Neural cell (in vitro differentiated cells): ENCODE data around the gene RNF149. TPM values are rescaled to one million over a fixed set of nuclear protein-coding genes. Genes with fewer than 3 reads are reported as not detected.

Experiments used
- H2AFZ ChIP-seq: fragments of 200-600, 300-800 bp; sonication (generic), shearing (Covaris generic); 2 replicates; pipeline ENCODE4 v1.6.0; 2014; ENCODE audit warnings: low read depth, mild to moderate bottlenecking, antibody characterized with exemption, low read length, moderate library complexity
- H3F3A ChIP-seq: fragments of 200-600 bp; shearing (Covaris generic); 2 replicates; pipeline ENCODE4 v1.6.1; 2016; ENCODE audit warnings: mild to moderate bottlenecking, moderate library complexity, mixed read lengths, antibody characterized with exemption, low read length; ENCODE audit not compliant: insufficient read depth, poor library complexity, severe bottlenecking
- H3K27ac ChIP-seq: fragments of 200-600, 300-800 bp; sonication (generic), shearing (Covaris generic); 2 replicates; pipeline ENCODE4 v1.5.1; 2014; ENCODE audit warnings: mild to moderate bottlenecking, low read length, moderate library complexity
- H3K27me3 ChIP-seq: fragments of 300-800, 200-600 bp; sonication (generic), shearing (Covaris generic); 2 replicates; pipeline ENCODE4 v1.6.0; 2014; ENCODE audit warnings: mild to moderate bottlenecking, low read depth, low read length, moderate library complexity; ENCODE audit not compliant: insufficient read depth
- H3K36me3 ChIP-seq: fragments of 300-800, 200-600 bp; sonication (generic), shearing (Covaris generic); 2 replicates; pipeline ENCODE4 v1.5.1; 2014; ENCODE audit warnings: mild to moderate bottlenecking, antibody characterized with exemption, low read length, moderate library complexity; ENCODE audit not compliant: insufficient read depth
- H3K4me2 ChIP-seq: fragments of 300-800, 200-600 bp; sonication (generic), shearing (Covaris generic); 2 replicates; pipeline ENCODE4 v1.6.0; 2014; ENCODE audit warnings: mild to moderate bottlenecking, low read length
- H3K4me3 ChIP-seq: fragments of 300-800, 200-600 bp; sonication (generic), shearing (Covaris generic); 2 replicates; pipeline ENCODE4 v1.5.1; 2014; ENCODE audit warnings: mild to moderate bottlenecking, low read length, moderate library complexity
- H3K79me2 ChIP-seq: fragments of 200-600 bp; shearing (Covaris generic); replicated peaks from 2 replicates; pipeline ENCODE4 v1.6.0; 2014; ENCODE audit warnings: mild to moderate bottlenecking, low read length, moderate library complexity; ENCODE audit not compliant: insufficient read depth
- H3K9ac ChIP-seq: fragments of 300-800, 200-600 bp; sonication (generic), shearing (Covaris generic); 2 replicates; pipeline ENCODE4 v1.6.1; 2016; ENCODE audit warnings: mild to moderate bottlenecking, low read length, mixed read lengths
- H3K9me2 ChIP-seq: fragments of 200-600 bp; shearing (Covaris generic); 2 replicates; pipeline ENCODE4 v1.6.1; 2016; ENCODE audit warnings: mild to moderate bottlenecking, low read length, mixed read lengths; ENCODE audit not compliant: insufficient read depth
- H3K9me3 ChIP-seq: fragments of 200-600, 300-800 bp; sonication (generic), shearing (Covaris generic); 2 replicates; pipeline ENCODE4 v1.6.1; 2016; ENCODE audit warnings: mild to moderate bottlenecking, mixed run types, low read length, moderate library complexity, mixed read lengths
- H4K20me1 ChIP-seq: fragments of 200-600 bp; shearing (Covaris generic); 2 replicates; pipeline ENCODE4 v1.6.1; 2016; ENCODE audit warnings: mild to moderate bottlenecking, mixed run types; ENCODE audit not compliant: insufficient read depth
- EP300 ChIP-seq: fragments of 450-650 bp; conservative IDR thresholded peaks from 2 replicates; pipeline ENCODE4 v1.6.1; 2014; ENCODE audit warnings: antibody characterized with exemption, mild to moderate bottlenecking, moderate library complexity; ENCODE audit not compliant: poor library complexity, severe bottlenecking
- EZH2 ChIP-seq: fragments of 200-600, 300-800 bp; shearing (Covaris generic), sonication (generic); IDR thresholded peaks from 2 replicates; pipeline ENCODE4 v1.6.1; 2014; ENCODE audit warnings: antibody characterized with exemption, low read length, borderline replicate concordance, mild to moderate bottlenecking; ENCODE audit not compliant: insufficient read depth, poor library complexity, severe bottlenecking
- MXI1 ChIP-seq: fragments of 450-650 bp; conservative IDR thresholded peaks from 2 replicates; pipeline ENCODE4 v1.6.1; 2014; ENCODE audit warnings: antibody characterized with exemption, mild to moderate bottlenecking; ENCODE audit not compliant: poor library complexity, severe bottlenecking
- POLR2AphosphoS5 ChIP-seq: IDR thresholded peaks from 2 replicates; pipeline ENCODE4 v1.6.1; 2012
- RAD21 ChIP-seq: fragments of 450-650 bp; conservative IDR thresholded peaks from 2 replicates; pipeline ENCODE4 v1.6.1; 2014; ENCODE audit warnings: antibody characterized with exemption, mild to moderate bottlenecking, moderate library complexity
- SMC3 ChIP-seq: fragments of 450-650 bp; conservative IDR thresholded peaks from 2 replicates; pipeline ENCODE4 v1.6.1; 2014; ENCODE audit warnings: antibody characterized with exemption, mild to moderate bottlenecking, moderate library complexity; ENCODE audit not compliant: poor library complexity
- TAF1 ChIP-seq: IDR thresholded peaks from 2 replicates; pipeline ENCODE4 v1.6.1; 2012; ENCODE audit warnings: low read depth
- polyA plus RNA-seq: library from polyadenylated mRNA; depleted of rRNA; stranded (reverse); fragments of >200 nt; gene quantifications from 2 replicates; pipeline ENCODE4 v1.2.3, GENCODE V29; 2014
- TF ChIP-seq, protein P1 (sequence below): IDR thresholded peaks from 2 replicates; pipeline ENCODE4 v1.6.1; 2012; ENCODE audit warnings: borderline replicate concordance
- TF ChIP-seq, protein P2 (sequence below): fragments of 450-650 bp; IDR thresholded peaks from 2 replicates; pipeline ENCODE4 v1.5.1; 2014; ENCODE audit warnings: antibody characterized with exemption, mild to moderate bottlenecking, moderate library complexity; ENCODE audit not compliant: poor library complexity, severe bottlenecking

Gene RNF149
- polyA plus RNA-seq, 1 donor from 2014 or later, result 39.7 TPM

DNA sequence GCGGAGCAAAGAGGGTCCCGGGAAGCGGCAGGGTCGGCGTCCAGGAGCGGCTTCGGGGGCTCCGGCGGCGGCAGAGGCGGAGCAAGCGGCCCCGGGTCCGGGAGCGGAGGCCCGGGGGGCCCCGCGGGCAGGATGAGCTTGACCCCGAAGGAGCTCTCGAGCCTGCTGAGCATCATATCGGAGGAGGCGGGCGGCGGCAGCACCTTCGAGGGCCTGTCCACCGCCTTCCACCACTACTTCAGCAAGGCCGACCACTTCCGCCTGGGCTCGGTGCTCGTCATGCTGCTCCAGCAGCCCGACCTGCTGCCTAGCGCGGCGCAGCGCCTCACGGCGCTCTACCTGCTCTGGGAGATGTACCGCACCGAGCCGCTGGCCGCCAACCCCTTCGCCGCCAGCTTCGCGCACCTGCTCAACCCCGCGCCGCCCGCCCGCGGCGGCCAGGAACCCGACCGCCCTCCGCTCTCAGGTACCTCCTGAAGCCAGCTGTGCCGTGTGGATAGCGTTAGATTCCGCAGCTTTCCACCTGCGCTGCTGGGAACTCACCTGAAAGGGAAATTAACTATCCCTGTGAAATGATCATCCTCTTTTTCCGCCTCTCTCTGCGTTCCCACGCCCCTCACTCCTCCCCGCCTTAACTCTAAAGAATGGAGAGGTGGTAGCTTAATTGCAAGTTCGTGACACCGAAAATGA is 55.3 kb downstream of the RNF149 start:
- peaks cover 15% of the 10 kb centered on the region for H3K79me2 ChIP-seq

DNA sequence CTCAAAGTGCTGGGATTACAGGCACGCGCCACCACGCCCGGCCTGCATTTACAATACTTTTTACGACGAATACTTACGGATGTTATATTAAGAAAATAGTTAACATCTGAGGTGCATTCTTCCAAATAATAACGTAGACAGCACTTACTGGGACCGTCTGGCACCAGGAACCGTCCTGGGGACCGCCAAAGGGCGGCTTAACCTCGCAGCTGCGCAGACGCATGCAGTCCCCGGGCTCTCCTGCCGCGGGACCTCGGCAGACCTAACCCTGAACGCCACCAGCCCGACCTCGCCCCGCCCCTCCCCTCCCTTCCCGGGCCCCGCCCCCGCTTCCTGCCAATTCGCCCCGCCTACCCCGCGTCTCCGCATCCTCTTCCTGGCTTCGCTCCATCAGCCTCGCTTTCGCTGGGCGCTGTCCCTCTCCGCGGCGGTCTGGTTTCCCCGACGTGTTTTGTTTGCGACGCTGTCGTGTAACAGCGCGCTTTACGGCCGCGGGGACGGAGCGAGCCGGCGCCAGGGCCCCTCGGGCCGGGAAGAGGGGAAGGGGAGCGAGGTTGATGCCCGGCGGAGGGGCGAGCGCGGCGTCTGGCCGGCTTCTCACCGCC is 56.0 kb downstream of the RNF149 start, which contains the start of gene CNOT11:
TSS of gene CNOT11 (plus strand) at position 479 of the 605 bp plus-strand sequence. CDS start at position 558, 79 bp downstream.
- Histone ChIP-seq H3K27ac (peak within 1 kb of the TSS; percentile 73), H3K27me3 (no peaks in the 10 kb centered on the region), H3K9ac (peak within 1 kb of the TSS; percentile 84), H3K9me3 (no peaks in the 10 kb centered on the region), H3F3A (no peaks in the 10 kb centered on the region), H3K36me3 (no peaks in the 10 kb centered on the region), H3K4me3 (peak within 1 kb of the TSS; percentile 78), H3K4me2 (peak within 1 kb of the TSS; percentile 56), H4K20me1 (peaks cover 2% of the 10 kb centered on the region), H2AFZ (peak within 1 kb of the TSS; percentile 87), H3K79me2 (peaks cover 15% of the 10 kb centered on the region), H3K9me2 (no peaks in the 10 kb centered on the region)
- TF ChIP-seq EP300, result peak; percentile 28
- TF ChIP-seq, protein P1, sequence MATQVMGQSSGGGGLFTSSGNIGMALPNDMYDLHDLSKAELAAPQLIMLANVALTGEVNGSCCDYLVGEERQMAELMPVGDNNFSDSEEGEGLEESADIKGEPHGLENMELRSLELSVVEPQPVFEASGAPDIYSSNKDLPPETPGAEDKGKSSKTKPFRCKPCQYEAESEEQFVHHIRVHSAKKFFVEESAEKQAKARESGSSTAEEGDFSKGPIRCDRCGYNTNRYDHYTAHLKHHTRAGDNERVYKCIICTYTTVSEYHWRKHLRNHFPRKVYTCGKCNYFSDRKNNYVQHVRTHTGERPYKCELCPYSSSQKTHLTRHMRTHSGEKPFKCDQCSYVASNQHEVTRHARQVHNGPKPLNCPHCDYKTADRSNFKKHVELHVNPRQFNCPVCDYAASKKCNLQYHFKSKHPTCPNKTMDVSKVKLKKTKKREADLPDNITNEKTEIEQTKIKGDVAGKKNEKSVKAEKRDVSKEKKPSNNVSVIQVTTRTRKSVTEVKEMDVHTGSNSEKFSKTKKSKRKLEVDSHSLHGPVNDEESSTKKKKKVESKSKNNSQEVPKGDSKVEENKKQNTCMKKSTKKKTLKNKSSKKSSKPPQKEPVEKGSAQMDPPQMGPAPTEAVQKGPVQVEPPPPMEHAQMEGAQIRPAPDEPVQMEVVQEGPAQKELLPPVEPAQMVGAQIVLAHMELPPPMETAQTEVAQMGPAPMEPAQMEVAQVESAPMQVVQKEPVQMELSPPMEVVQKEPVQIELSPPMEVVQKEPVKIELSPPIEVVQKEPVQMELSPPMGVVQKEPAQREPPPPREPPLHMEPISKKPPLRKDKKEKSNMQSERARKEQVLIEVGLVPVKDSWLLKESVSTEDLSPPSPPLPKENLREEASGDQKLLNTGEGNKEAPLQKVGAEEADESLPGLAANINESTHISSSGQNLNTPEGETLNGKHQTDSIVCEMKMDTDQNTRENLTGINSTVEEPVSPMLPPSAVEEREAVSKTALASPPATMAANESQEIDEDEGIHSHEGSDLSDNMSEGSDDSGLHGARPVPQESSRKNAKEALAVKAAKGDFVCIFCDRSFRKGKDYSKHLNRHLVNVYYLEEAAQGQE, result peak; percentile 53
- TF ChIP-seq POLR2AphosphoS5, result peak; percentile 71
- TF ChIP-seq MXI1, result peak; percentile 43
- TF ChIP-seq, protein P2, sequence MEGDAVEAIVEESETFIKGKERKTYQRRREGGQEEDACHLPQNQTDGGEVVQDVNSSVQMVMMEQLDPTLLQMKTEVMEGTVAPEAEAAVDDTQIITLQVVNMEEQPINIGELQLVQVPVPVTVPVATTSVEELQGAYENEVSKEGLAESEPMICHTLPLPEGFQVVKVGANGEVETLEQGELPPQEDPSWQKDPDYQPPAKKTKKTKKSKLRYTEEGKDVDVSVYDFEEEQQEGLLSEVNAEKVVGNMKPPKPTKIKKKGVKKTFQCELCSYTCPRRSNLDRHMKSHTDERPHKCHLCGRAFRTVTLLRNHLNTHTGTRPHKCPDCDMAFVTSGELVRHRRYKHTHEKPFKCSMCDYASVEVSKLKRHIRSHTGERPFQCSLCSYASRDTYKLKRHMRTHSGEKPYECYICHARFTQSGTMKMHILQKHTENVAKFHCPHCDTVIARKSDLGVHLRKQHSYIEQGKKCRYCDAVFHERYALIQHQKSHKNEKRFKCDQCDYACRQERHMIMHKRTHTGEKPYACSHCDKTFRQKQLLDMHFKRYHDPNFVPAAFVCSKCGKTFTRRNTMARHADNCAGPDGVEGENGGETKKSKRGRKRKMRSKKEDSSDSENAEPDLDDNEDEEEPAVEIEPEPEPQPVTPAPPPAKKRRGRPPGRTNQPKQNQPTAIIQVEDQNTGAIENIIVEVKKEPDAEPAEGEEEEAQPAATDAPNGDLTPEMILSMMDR, result no peak
- no peak for TF ChIP-seq SMC3
- TF ChIP-seq TAF1, result peak; percentile 54
- TF ChIP-seq RAD21, result no peak
- TF ChIP-seq EZH2, result no peak

More for the DNA sequence above, 55.3 kb downstream of the RNF149 start:
- Histone ChIP-seq H3K4me2 (peak overlapping the region; percentile 56), H3K9me2 (no peaks in the 10 kb centered on the region), H3K36me3 (no peaks in the 10 kb centered on the region), H3K27me3 (no peaks in the 10 kb centered on the region), H2AFZ (no peak overlapping the region), H3K9me3 (no peaks in the 10 kb centered on the region), H3F3A (no peaks in the 10 kb centered on the region), H3K9ac (peak overlapping the region; percentile 84), H4K20me1 (peaks cover 2% of the 10 kb centered on the region), H3K4me3 (peak overlapping the region; percentile 78), H3K27ac (peak overlapping the region; percentile 73)
- TF ChIP-seq MXI1 (peak; percentile 82), RAD21 (peak; percentile 28)
- TF ChIP-seq, protein P2, result no peak
